GM19023 (cell line): ENCODE data around the gene PPIL3.
A peak's percentile ranks its signal among the peaks of the same experiment; 100 is the strongest.
"Not testable (repeated sequence)": the region's sequence is repeated elsewhere in the genome, so short reads cannot be mapped to it uniquely, and the experiment has no call there.

Source experiments
- ATAC-seq: cut with Tn5 transposase; IDR thresholded peaks from one replicate; pipeline ENCODE4 v1.9.1; 2021; ENCODE audit warnings: mild to moderate bottlenecking, moderate library complexity; ENCODE audit not compliant: unreplicated experiment

PPIL3 gene

GRCh38 chr2:200888704-200889625, at the start of gene PPIL3, which contains the start of gene NIF3L1:
Gene PPIL3, minus strand, starts transcription at chr2:200889077. Its CDS starts 1,462 bp downstream, at chr2:200887615.
Gene NIF3L1, plus strand, starts transcription at chr2:200889371. Its CDS starts 2,573 bp downstream, at chr2:200891944.
- ATAC-seq, result peak; percentile 92

- no peak for ATAC-seq
These were observed 42.2 kb upstream of the PPIL3 start for GRCh38 chr2:200930947-200931626.

- no peak for ATAC-seq
These were observed 40.7 kb upstream of the PPIL3 start for GRCh38 chr2:200929334-200930249.

GRCh38 chr2:200922439-200922838, 33.6 kb upstream of the PPIL3 start:
- ATAC-seq, result no peak

GRCh38 chr2:200913654-200914053, 24.8 kb upstream of the PPIL3 start:
- no peak for ATAC-seq

GRCh38 chr2:200909958-200910357, 21.1 kb upstream of the PPIL3 start:
- ATAC-seq, result no peak

- no peak for ATAC-seq
These were observed 16.9 kb upstream of the PPIL3 start for GRCh38 chr2:200905618-200906296.

- ATAC-seq, result peak; percentile 97
These were observed 12.7 kb upstream of the PPIL3 start for GRCh38 chr2:200901459-200902072.

- ATAC-seq, result no peak
These were observed 10.6 kb upstream of the PPIL3 start for GRCh38 chr2:200899482-200899881.

GRCh38 chr2:200881715-200882249, 7.1 kb downstream of the PPIL3 start:
- not testable (repeated sequence) for ATAC-seq

DNA sequence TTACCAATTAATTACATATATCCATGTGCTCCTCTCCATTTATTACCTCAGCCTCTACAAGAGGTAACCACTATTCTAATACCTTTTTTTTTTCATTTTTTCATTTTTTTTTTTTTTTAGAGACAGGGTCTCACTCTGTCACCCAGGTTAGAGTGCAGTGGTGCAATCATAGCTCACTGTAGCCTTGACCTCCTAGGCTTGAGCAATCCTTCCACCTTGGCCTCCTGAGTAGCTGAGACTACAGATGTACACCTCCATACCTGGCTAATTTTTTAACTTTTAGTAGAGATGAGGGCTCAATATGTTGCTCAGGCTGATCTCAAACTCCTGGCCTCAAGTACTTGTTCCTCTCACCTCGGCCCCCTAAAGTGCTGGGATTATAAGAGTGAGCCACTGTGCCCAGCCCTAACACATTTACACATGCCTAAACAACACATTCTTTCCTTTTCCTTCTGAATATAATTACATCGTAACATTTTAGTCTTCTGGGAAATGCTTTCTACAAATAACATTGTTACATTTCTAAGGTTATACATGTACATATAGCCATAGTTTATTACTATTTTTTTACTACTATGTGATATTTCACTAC, 10.5 kb downstream of the PPIL3 start:
- no peak for ATAC-seq

DNA sequence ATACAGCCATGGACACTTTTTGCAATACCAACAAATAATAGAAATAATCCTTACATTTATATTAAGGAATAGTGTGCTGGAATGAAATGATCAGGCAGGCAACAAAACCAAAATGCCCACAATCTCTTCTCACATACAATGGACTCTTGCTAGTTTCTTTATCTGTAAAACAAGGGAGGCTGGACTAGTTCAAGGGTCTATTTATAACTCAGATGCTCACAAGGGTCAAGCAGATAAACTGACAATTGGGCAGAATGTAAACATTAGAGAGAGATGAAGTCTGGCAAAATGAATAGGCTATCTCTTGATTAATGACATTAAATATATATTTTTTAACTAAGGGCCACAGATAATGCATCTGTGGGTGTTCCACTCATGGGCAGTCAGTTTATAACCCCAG, 11.4 kb downstream of the PPIL3 start:
- ATAC-seq, result no peak

GRCh38 chr2:200873560-200873959, 15.3 kb downstream of the PPIL3 start:
- ATAC-seq, result no peak

GRCh38 chr2:200871151-200871550, 17.7 kb downstream of the PPIL3 start:
- ATAC-seq, result no peak

DNA sequence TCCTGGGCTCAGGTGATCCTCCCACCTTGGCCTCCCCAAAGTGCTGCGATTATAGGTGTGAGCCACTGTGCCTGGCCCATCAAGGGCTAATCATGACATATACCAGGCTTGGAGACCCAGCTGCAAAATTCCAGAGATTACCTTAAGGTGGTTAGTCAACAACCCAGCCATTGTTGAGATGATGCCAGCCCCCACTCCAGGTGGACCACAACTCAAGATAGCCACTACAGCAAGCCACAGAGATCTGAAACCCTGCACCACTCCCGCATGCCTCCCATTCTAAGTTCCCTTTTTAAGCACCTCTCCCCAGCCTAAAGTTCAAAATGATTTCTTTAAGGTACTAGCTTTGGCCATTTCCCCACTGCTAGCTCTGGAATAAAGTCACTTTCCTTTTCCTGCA, 19.9 kb downstream of the PPIL3 start:
- ATAC-seq, result no peak

GRCh38 chr2:200864176-200865034, 24.5 kb downstream of the PPIL3 start, which contains the start of gene CLK1:
Gene CLK1, minus strand, starts transcription at chr2:200864658. Its CDS starts 2,796 bp downstream, at chr2:200861862.
- peak; percentile 89 for ATAC-seq

DNA sequence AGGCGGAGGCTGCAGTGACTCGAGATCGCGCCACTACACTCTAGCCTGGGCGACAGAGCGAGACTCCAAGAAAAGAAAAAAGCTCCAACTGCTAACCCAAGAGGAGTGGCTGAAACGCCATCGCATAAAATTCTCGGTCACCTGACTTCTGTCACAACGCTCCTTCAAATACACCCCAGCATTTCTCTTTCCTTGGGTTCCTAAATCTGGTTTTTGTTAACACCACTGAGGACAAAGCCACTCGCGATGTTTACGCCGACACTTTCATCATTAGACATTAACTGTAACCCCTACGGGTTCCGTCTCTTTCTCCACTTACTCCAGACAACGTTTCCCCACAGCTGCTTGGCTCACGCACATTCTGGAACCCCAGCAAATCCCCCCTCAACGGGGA, 25.1 kb downstream of the PPIL3 start:
- ATAC-seq, result peak; percentile 1

- ATAC-seq, result no peak
These were observed 26.3 kb downstream of the PPIL3 start for GRCh38 chr2:200862532-200863000.
